ENCODE measurements around the gene POM121. TPM values are rescaled to one million over a fixed set of nuclear protein-coding genes. Genes with fewer than 3 reads are reported as not detected.
"Not testable (repeated sequence)": the region's sequence is repeated elsewhere in the genome, so short reads cannot be mapped to it uniquely, and the experiment has no call there.

POM121 gene
- total RNA-seq, 4 donors from 2014 or later, result 14.1 to 28.6 (median 17.5) TPM

GRCh38 chr7:72963056-72963455 lies 38.2 kb downstream of the POM121 start:
- DNase-seq; H3K27me3 ChIP-seq; H3K4me1 ChIP-seq; H3K9me3 ChIP-seq; H3K27ac ChIP-seq; intact Hi-C loops (cut with DNase I); H3K4me3 ChIP-seq (replicated peaks in 1 of 3); H3K36me3 ChIP-seq: not testable (repeated sequence)
- WGBS, 2 donors, result no CpG with 5 or more reads among the region's 8 CpGs

- WGBS, 2 donors, result no CpG with 5 or more reads among the region's 31 CpGs
- H3K36me3 ChIP-seq; H3K27me3 ChIP-seq; DNase-seq; intact Hi-C loops (cut with DNase I); H3K9me3 ChIP-seq; H3K27ac ChIP-seq; H3K4me3 ChIP-seq (replicated peaks in 1 of 3); H3K4me1 ChIP-seq: not testable (repeated sequence)
Measured at GRCh38 chr7:72965186-72965975, 40.5 kb downstream of the POM121 start.

- H3K27ac ChIP-seq; H3K9me3 ChIP-seq; H3K36me3 ChIP-seq; DNase-seq; H3K27me3 ChIP-seq; H3K4me1 ChIP-seq; H3K4me3 ChIP-seq (replicated peaks in 1 of 3); intact Hi-C loops (cut with DNase I): not testable (repeated sequence)
- 70% methylated on average over 2 of the region's 3 CpGs; no CpG with 5 or more reads in 1 of the 2 donors for WGBS, 2 donors
Measured at GRCh38 chr7:72966892-72967291, 42.0 kb downstream of the POM121 start.

- H3K27ac ChIP-seq; H3K27me3 ChIP-seq; intact Hi-C loops (cut with DNase I); H3K4me3 ChIP-seq (replicated peaks in 1 of 3); H3K9me3 ChIP-seq; DNase-seq; H3K36me3 ChIP-seq; H3K4me1 ChIP-seq: not testable (repeated sequence)
- WGBS, 2 donors, result 57 to 60% methylated on average over 14 to 17 of the region's 36 CpGs
Measured at GRCh38 chr7:72968980-72969516, 44.2 kb downstream of the POM121 start, which contains the start of gene TRIM74. Gene TRIM74, minus strand, starts transcription at chr7:72969466. Its CDS starts 3,309 bp downstream, at chr7:72966157.

- H3K9me3 ChIP-seq; H3K27ac ChIP-seq; intact Hi-C loops (cut with DNase I); H3K36me3 ChIP-seq; H3K27me3 ChIP-seq; DNase-seq; H3K4me3 ChIP-seq (replicated peaks in 1 of 3); H3K4me1 ChIP-seq: not testable (repeated sequence)
- WGBS, 2 donors, result no CpG with 5 or more reads among the region's 29 CpGs
Measured at GRCh38 chr7:72969688-72970087, 44.8 kb downstream of the POM121 start.

GRCh38 chr7:72971505-72971904 lies 46.6 kb downstream of the POM121 start:
- intact Hi-C loops (cut with DNase I); H3K36me3 ChIP-seq; H3K27me3 ChIP-seq; H3K4me1 ChIP-seq; H3K27ac ChIP-seq; H3K4me3 ChIP-seq (replicated peaks in 1 of 3); H3K9me3 ChIP-seq; DNase-seq: not testable (repeated sequence)
- no CpG with 5 or more reads among the region's 6 CpGs for WGBS, 2 donors

- H3K9me3 ChIP-seq; DNase-seq; H3K4me3 ChIP-seq (replicated peaks in 1 of 3); H3K27me3 ChIP-seq; intact Hi-C loops (cut with DNase I); H3K4me1 ChIP-seq; H3K27ac ChIP-seq; H3K36me3 ChIP-seq: not testable (repeated sequence)
- WGBS, 2 donors, result no CpG with 5 or more reads among the region's 7 CpGs
Measured at GRCh38 chr7:72974781-72975180, 49.9 kb downstream of the POM121 start.

GRCh38 chr7:72975656-72976286 lies 50.9 kb downstream of the POM121 start:
- H3K9me3 ChIP-seq; H3K4me3 ChIP-seq (replicated peaks in 1 of 3); DNase-seq; H3K4me1 ChIP-seq; H3K27me3 ChIP-seq; H3K36me3 ChIP-seq; H3K27ac ChIP-seq; intact Hi-C loops (cut with DNase I): not testable (repeated sequence)
- 94% methylated on average over 10 of the region's 55 CpGs; no CpG with 5 or more reads in 1 of the 2 donors for WGBS, 2 donors

GRCh38 chr7:72976434-72976833 lies 51.5 kb downstream of the POM121 start:
- DNase-seq; H3K27me3 ChIP-seq; H3K4me3 ChIP-seq (replicated peaks in 1 of 3); H3K4me1 ChIP-seq; H3K27ac ChIP-seq; intact Hi-C loops (cut with DNase I); H3K9me3 ChIP-seq; H3K36me3 ChIP-seq: not testable (repeated sequence)
- 100% methylated on average over 4 of the region's 12 CpGs; no CpG with 5 or more reads in 1 of the 2 donors for WGBS, 2 donors

- H3K9me3 ChIP-seq; H3K36me3 ChIP-seq; H3K27me3 ChIP-seq; H3K4me1 ChIP-seq; H3K27ac ChIP-seq; H3K4me3 ChIP-seq (replicated peaks in 1 of 3); intact Hi-C loops (cut with DNase I); DNase-seq: not testable (repeated sequence)
- no CpG with 5 or more reads among the region's 6 CpGs for WGBS, 2 donors
Measured at GRCh38 chr7:72980382-72980781, 55.5 kb downstream of the POM121 start.

GRCh38 chr7:72982084-72982483 lies 57.2 kb downstream of the POM121 start:
- DNase-seq; H3K36me3 ChIP-seq; H3K27me3 ChIP-seq; H3K9me3 ChIP-seq; intact Hi-C loops (cut with DNase I); H3K4me3 ChIP-seq (replicated peaks in 1 of 3); H3K4me1 ChIP-seq; H3K27ac ChIP-seq: not testable (repeated sequence)
- WGBS, 2 donors, result 98% methylated on average over 9 of the region's 11 CpGs

- DNase-seq; H3K27ac ChIP-seq; H3K4me1 ChIP-seq; intact Hi-C loops (cut with DNase I); H3K27me3 ChIP-seq; H3K9me3 ChIP-seq; H3K36me3 ChIP-seq; H3K4me3 ChIP-seq (replicated peaks in 1 of 3): not testable (repeated sequence)
- WGBS, 2 donors, result no CpG with 5 or more reads among the region's 14 CpGs
Measured at GRCh38 chr7:72990146-72990913, 65.4 kb downstream of the POM121 start.

Measured in thyroid gland (tissue), 4 donors.